AG10803 (cell line): ENCODE results near the gene STEAP3.

ENCODE experiments used
- DNase-seq: peaks from one replicate; pipeline ENCODE4 v3.0.0; 2010; ENCODE audit warnings: low read depth
- H3K4me3 ChIP-seq: 2 replicates; pipeline ENCODE4 v1.5.1; 2011; ENCODE audit warnings: mild to moderate bottlenecking, low read length, control low read depth
- TF ChIP-seq, protein P1 (sequence below): conservative IDR thresholded peaks from 2 replicates; pipeline ENCODE4 v1.5.1; 2011; ENCODE audit warnings: mild to moderate bottlenecking, low read length, control low read depth, inconsistent platforms

Gene STEAP3

DNA sequence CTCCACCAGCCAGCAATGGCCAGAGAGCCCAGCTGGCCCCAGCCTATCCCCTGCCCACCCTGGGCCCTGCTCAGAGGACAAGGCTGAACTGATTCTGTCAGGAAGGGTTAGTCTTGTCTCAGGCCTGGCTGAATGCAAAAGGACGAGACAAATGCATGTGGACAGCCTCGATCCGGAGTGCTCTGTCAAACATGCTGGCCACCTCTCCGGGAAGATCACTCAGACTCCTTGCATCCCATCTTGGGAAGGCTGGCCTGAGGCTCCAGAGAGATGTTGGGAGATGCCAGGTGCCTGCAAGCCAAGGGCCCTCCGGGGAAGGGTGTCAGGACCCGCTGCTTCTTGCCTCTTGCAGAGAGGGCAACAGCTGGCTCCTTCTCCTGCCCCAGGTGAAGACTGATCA is 44.9 kb upstream of the STEAP3 start:
- TF ChIP-seq, protein P1, sequence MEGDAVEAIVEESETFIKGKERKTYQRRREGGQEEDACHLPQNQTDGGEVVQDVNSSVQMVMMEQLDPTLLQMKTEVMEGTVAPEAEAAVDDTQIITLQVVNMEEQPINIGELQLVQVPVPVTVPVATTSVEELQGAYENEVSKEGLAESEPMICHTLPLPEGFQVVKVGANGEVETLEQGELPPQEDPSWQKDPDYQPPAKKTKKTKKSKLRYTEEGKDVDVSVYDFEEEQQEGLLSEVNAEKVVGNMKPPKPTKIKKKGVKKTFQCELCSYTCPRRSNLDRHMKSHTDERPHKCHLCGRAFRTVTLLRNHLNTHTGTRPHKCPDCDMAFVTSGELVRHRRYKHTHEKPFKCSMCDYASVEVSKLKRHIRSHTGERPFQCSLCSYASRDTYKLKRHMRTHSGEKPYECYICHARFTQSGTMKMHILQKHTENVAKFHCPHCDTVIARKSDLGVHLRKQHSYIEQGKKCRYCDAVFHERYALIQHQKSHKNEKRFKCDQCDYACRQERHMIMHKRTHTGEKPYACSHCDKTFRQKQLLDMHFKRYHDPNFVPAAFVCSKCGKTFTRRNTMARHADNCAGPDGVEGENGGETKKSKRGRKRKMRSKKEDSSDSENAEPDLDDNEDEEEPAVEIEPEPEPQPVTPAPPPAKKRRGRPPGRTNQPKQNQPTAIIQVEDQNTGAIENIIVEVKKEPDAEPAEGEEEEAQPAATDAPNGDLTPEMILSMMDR, result no peak
- no peak for DNase-seq
- H3K4me3 ChIP-seq, result no peak overlapping the region

DNA sequence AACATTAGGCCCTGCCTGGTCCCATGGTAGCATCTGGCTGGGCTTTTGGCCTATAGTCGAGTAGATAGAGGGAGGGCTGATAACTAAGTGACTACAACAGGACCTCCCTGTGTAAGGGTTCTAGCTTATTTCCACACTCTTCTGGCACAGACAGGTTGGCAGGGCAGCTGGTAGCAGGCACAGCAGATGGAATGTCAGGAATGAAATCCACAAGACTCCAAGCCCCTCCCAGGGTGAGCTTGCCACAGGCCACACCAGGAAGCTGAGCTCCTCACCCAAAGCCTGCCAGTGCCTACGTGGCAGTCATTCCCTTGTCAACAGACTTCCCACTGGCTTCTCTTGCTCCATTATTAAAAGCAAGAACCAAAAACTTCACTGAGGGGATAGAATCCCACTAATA is 44.4 kb upstream of the STEAP3 start:
- TF ChIP-seq, protein P1, result no peak
- no peak overlapping the region for H3K4me3 ChIP-seq
- peak; percentile 73 for DNase-seq

DNA sequence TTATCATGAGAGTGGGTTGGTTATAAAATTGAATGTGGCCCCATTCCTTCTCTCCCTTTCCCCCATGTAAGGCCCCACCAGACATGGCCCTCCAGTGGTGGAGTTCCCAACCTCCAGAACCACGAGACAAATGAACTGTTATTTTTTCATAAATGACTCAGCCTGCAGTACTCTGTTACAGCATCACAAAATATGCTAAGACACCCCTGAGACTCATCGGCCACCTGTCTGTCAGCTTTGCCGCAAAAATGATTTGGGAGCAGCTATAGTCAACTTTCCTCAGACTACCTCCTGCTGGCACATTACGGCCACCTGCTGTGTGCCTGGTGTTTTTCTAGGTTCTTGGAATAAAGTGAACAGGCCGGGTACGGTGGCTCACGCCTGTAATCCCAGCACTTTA is 43.6 kb upstream of the STEAP3 start:
- TF ChIP-seq, protein P1, result no peak
- no peak for DNase-seq
- H3K4me3 ChIP-seq, result no peak overlapping the region

DNA sequence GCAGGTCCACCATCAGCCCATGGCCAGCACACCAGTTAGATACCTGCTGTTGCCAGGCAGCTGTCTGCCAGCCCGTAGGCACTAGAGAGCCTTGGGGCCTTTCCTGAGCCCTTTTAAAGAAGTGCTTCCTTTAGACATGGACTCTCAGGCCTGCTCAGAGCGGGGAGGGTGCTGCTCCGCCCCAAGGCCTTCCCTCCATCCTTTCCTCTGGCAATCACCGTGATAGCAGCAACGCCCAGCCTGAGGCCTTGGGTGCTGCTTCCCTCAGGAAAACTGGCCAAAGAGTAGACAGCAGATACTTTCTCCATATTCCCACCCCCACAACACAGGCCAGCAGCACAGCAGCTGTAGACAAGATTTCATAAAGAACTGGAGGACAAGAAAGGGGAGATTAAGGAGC is 42.7 kb upstream of the STEAP3 start:
- DNase-seq, result no peak
- TF ChIP-seq, protein P1, result no peak

DNA sequence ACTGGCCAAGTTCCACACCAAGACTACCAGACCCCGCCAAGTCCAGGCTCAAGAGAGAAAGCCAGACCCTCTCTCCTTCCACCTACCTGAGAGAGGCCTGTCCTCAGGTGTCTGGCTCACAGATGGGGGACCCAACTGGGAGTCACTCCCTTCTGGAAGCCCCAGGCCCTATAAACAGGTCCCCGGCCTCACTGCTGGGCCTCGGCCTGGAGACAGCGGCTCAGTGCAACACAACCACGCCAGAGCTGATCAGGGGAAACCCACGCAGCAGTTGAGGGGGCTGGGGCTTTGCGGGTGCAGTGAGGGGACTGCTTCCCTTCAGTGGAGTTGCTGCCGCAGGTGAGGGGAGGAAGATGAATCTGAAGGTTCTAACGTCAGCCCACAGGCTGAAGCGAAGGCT is 42.2 kb upstream of the STEAP3 start:
- TF ChIP-seq, protein P1, result no peak
- DNase-seq, result no peak
- no peak overlapping the region for H3K4me3 ChIP-seq

More for the DNA sequence above, 42.7 kb upstream of the STEAP3 start:
- no peak overlapping the region for H3K4me3 ChIP-seq

DNA sequence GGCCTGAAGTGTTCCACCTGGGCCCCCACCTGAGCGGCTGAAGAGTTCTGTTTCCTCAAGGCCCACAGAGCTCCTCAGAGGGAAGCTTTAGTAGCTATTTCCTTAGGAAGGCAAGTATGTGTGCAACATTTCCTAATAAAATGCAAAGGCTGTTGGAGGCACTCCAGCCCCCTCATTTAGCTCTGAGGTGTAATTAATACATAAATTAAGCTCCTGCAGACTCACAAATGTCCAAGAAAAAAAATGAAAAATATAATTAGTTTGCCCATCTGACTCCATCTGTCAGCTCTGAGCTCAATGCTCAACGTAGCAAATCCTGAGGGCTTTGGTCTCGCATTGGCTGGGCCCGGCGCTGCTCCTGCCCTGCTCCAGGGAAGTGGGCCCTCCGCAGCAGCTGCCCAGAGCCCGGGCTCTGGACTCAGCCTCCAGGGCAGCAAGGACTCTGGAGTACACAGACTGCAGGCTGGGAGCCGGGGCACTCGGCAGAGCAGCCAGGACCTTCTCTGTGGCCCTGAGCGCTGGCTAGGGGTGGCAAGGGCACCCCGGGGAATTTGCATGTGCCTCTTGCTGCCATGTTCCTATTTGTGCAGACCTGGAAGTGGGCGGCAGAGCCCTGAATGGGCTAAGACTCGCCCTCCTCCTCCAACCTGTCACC is 41.7 kb upstream of the STEAP3 start:
- no peak for DNase-seq
- no peak overlapping the region for H3K4me3 ChIP-seq
- TF ChIP-seq, protein P1, result no peak

DNA sequence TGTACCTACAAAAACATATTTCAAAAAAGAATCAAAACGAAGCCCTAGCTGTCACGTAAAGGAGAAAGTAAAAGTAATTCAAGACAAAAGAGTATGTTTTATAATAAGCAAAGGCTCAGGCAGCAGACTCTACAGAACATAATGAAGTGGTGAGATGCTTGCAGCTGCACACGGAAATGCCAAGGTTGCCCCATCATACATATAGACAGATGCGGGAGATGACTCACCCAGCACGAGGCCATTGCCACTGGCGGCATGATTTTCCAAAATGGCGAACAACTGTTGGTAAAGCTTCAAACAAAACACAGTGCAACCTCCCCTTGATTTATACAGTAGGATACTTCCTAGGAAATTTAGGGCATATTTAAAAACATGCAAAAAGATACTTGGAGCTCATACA is 39.1 kb upstream of the STEAP3 start:
- no peak for DNase-seq
- no peak overlapping the region for H3K4me3 ChIP-seq

More for the DNA sequence above, 39.1 kb upstream of the STEAP3 start:
- TF ChIP-seq, protein P1, result no peak
